Measurements from ENCODE around the gene FADS2. TPM values are rescaled to one million over a fixed set of nuclear protein-coding genes. Genes with fewer than 3 reads are reported as not detected.
A peak's percentile ranks its signal among the peaks of the same experiment; 100 is the strongest.

Gene FADS2
- total RNA-seq, 4 donors from 2014 or later, result 13.5 to 117 (median 84.9) TPM

DNA sequence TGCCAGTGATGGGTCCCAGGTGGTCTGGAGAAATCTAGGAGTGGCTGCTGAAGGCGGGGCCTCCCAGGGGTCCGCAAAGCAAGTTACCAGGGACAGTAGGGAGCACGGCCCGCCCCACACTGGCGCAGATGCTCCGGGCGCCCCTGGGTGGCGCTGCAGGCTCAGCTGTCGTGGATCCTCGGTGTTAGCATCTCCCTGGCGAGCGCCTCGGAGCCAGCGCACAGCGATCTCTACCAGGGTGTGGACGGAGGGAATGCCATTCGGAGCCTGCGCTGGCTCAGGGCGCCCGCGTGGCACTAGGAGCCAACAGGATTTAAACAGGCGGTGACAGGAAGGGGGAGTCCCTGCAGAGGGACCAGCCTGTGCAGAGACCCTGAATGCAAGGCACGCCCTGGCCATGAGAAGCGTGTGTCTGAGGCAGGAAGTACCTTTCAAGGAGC, 43.1 kb downstream of the FADS2 start:
- Histone ChIP-seq H3K27ac (peak overlapping the region; percentile 58 to 66), H3K27me3 (no peaks in the 10 kb centered on the region), H3K36me3 (no peaks in the 10 kb centered on the region), H3K4me1 (no peaks in the 10 kb centered on the region), H3K9me3 (no peaks in the 10 kb centered on the region), H3K4me3 (no peak overlapping the region)
- intact Hi-C loops (cut with DNase I; ENCODE audit: low total_unique reads), result no loop called here
- DNase-seq, result peak; percentile 74 to 83
- TF ChIP-seq, protein P1, sequence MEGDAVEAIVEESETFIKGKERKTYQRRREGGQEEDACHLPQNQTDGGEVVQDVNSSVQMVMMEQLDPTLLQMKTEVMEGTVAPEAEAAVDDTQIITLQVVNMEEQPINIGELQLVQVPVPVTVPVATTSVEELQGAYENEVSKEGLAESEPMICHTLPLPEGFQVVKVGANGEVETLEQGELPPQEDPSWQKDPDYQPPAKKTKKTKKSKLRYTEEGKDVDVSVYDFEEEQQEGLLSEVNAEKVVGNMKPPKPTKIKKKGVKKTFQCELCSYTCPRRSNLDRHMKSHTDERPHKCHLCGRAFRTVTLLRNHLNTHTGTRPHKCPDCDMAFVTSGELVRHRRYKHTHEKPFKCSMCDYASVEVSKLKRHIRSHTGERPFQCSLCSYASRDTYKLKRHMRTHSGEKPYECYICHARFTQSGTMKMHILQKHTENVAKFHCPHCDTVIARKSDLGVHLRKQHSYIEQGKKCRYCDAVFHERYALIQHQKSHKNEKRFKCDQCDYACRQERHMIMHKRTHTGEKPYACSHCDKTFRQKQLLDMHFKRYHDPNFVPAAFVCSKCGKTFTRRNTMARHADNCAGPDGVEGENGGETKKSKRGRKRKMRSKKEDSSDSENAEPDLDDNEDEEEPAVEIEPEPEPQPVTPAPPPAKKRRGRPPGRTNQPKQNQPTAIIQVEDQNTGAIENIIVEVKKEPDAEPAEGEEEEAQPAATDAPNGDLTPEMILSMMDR (IDR thresholded peaks at IDR 0.05), result peak; percentile 84 to 96 (median 94)
- TF ChIP-seq POLR2A (IDR thresholded peaks at IDR 0.05), result no peak

DNA sequence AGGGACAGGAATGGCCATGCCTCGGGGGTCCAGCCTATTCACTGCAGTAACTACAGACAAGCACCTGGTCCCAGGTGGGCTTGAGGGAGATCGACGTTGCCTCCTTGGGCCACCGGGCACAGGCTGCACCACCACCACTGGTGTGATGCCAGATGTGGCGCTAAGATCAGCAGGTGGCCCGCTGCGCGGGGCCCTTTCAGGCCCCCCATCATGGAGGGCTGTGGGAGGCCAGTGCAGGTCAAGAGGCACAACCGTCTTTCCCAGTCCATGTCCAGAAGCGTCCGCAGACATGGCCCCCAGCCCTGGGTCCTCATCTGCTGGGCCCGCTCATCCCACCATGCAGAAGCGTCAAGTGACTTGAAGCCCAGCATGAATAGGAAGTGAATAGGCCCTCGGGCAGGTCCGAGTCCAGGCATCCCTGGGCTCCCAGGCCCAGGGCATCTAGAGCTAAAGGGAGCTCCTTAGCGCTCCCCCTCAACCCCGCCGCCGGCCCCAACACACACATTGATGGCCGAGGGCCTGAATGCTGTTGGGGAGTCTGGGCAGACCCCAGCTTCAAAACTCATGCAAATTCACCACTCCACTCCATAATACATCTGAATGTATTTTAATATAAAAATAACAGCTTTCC, 45.0 kb downstream of the FADS2 start:
- no peak for DNase-seq
- Histone ChIP-seq H3K9me3 (no peaks in the 10 kb centered on the region), H3K4me1 (no peaks in the 10 kb centered on the region), H3K27ac (no peak overlapping the region), H3K4me3 (no peak overlapping the region), H3K27me3 (no peaks in the 10 kb centered on the region), H3K36me3 (no peaks in the 10 kb centered on the region)
- intact Hi-C loops (cut with DNase I; ENCODE audit: low total_unique reads), result no loop called here
- TF ChIP-seq POLR2A (IDR thresholded peaks at IDR 0.05), result no peak
- TF ChIP-seq, protein P1 (IDR thresholded peaks at IDR 0.05), result no peak

DNA sequence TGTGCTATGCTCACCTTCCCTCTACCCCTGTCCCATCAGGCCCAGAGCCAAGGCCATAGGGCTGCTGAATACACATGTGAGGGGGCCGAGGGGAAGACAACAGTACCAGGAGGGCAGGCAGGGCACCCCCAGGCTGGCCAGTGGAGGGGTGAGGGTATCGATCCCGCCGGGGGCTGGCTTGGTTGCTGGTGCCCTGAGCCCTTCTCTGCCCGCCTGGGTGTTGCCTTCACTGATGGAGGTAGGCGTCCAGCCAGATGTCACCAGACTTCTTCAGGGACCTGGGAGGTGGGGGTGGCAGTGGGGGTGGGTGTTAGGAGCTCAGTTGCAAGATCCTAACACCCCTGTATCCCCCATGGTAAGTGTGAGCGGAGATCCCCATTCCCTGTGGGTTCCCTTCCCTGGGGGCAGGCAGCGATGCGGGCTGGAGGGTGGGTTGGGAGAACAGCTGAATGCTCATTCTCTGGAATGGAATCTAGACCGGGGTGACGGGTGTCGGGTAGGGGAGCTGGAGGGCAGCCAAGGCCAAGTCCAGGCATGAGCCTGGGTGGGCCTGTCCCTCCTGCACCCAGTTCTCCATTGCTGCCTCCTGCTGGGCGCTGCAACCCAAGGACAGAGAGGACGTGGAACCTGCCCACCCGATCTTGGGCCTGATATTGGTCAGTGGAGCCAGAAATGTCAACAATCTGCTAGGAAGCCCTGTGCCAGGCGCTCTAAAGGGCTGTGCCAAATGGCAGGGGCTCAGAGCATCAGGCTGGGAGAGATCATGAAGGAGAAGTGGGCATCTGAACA, 45.7 kb downstream of the FADS2 start:
- Histone ChIP-seq H3K4me1 (no peaks in the 10 kb centered on the region), H3K27ac (no peak overlapping the region), H3K27me3 (no peaks in the 10 kb centered on the region), H3K4me3 (no peak overlapping the region), H3K36me3 (no peaks in the 10 kb centered on the region), H3K9me3 (no peaks in the 10 kb centered on the region)
- TF ChIP-seq, protein P1 (IDR thresholded peaks at IDR 0.05), result no peak
- TF ChIP-seq POLR2A (IDR thresholded peaks at IDR 0.05), result no peak
- intact Hi-C loops (cut with DNase I; ENCODE audit: low total_unique reads), result no loop called here
- no peak for DNase-seq

DNA sequence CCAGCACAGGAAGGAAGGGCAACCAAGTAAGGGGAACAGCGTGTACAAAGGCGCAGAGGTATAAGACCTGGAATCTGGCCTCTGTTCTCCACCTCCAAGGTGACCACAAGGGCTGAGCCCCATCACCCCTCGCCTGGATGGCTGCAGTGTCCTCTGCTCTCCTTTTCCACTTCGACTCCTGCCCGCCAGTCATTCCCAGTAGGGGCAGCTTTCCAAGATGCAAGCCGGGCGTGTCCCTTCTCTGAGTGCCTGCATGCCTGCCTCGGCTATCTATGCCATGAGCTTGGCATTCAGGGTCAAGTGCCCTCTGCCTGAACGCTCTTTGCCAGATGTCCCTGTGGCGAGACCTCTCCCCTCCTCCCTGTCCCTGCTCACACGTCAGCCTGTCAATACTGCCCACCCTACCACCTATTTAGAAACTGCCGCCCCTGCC, 46.3 kb downstream of the FADS2 start:
- DNase-seq, result no peak
- intact Hi-C loops (cut with DNase I; ENCODE audit: low total_unique reads), result no loop called here

More for the DNA sequence above, 46.3 kb downstream of the FADS2 start:
- Histone ChIP-seq H3K27ac (no peak overlapping the region), H3K4me1 (no peaks in the 10 kb centered on the region), H3K27me3 (no peaks in the 10 kb centered on the region), H3K36me3 (no peaks in the 10 kb centered on the region), H3K9me3 (no peaks in the 10 kb centered on the region), H3K4me3 (no peak overlapping the region)
- no peak for TF ChIP-seq POLR2A (IDR thresholded peaks at IDR 0.05)
- TF ChIP-seq, protein P1 (IDR thresholded peaks at IDR 0.05), result no peak
